Upper lobe of left lung (tissue), 4 donors: Measurements from ENCODE around the gene EPHB1.

Experiments
- POLR2A ChIP-seq, 4 donors: fragments of 450-650 bp; IDR thresholded peaks; one replicate each; pipeline ENCODE4 v1.5.1; 2016 to 2017; ENCODE audit warnings: antibody characterized with exemption in 4 of 4, mild to moderate bottlenecking in 2 of 4
- POLR2AphosphoS5 ChIP-seq, 2 donors: sonication (generic); formaldehyde crosslinking; IDR thresholded peaks; one replicate each; pipeline ENCODE4 v1.5.1; 2017; ENCODE audit warnings: antibody characterized with exemption in 2 of 2
- TF ChIP-seq, protein P1 (sequence below), 6 experiments: fragments of 450-650 bp in 4 of 6; fragments of 200-600 bp in 2 of 6; sonication (generic) in 2 of 6; IDR thresholded peaks; one replicate each; pipeline ENCODE4 v1.5.1; 2016 to 2019; ENCODE audit warnings: antibody characterized with exemption in 6 of 6

DNA sequence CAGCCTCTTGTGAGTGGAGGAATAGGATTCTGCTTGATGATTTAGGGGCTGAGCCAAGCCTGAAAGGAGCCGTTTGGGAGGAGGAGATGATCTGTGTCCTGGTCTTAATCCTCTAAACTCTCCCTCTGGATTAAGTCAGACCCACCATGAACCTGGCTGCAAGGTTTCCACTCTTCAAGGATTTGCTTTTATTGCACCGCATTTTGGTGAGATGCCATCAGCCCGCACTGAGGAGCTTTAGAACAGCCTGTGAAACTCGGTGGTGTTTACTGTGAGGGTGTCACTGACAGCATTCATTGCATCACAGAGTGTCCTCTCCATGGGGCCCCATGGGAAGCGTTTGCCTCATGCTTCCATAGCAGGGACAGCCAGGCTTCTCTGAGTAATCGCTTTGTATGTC lies 59.2 kb downstream of the EPHB1 start:
- TF ChIP-seq, protein P1, sequence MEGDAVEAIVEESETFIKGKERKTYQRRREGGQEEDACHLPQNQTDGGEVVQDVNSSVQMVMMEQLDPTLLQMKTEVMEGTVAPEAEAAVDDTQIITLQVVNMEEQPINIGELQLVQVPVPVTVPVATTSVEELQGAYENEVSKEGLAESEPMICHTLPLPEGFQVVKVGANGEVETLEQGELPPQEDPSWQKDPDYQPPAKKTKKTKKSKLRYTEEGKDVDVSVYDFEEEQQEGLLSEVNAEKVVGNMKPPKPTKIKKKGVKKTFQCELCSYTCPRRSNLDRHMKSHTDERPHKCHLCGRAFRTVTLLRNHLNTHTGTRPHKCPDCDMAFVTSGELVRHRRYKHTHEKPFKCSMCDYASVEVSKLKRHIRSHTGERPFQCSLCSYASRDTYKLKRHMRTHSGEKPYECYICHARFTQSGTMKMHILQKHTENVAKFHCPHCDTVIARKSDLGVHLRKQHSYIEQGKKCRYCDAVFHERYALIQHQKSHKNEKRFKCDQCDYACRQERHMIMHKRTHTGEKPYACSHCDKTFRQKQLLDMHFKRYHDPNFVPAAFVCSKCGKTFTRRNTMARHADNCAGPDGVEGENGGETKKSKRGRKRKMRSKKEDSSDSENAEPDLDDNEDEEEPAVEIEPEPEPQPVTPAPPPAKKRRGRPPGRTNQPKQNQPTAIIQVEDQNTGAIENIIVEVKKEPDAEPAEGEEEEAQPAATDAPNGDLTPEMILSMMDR (IDR thresholded peaks at IDR 0.05): no peak
- TF ChIP-seq POLR2A (IDR thresholded peaks at IDR 0.05): no peak
- no peak for TF ChIP-seq POLR2AphosphoS5 (IDR thresholded peaks at IDR 0.05)
